Measurements from ENCODE around the gene NACC2.
"Not testable (repeated sequence)": the region's sequence is repeated elsewhere in the genome, so short reads cannot be mapped to it uniquely, and the experiment has no call there.

The NACC2 gene

GRCh38 chr9:135982499-135983207 lies 112.4 kb downstream of the NACC2 start:
- no peak for DNase-seq (ENCODE audit: low spot score)

DNA sequence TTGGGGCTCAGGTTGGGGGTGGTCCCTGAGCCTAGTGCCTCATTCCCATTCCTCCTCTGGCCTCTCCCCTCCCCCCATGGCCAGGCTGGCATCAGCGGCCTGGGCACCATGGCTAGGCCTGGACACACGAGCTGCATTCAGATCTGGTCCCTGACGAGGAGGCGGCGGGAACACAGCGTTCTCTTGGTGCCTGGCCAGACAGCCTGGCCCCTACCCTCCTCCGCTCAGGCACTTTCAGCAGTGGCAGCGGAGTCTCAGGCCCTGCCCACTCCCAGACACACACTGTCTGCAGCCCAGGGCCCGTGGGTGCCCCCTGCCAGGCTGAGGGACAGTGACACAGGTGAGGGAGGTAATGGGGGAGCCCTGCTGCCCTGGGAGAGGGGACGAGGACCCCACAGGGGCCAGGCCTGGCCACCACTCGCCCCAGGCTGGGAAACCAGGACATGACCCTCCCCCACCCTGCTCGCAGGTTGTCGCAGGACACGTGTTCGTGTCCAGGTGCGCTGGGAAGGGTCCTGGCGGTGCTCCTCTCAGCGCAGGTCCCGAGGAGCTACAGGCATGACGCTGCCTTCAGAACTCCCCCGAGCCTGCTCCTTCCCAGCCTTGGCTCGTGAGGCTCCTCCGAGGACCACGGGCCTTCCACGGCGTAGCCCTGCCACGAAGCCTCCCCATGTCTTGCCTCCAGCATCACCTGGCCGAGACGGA lies 114.0 kb downstream of the NACC2 start:
- DNase-seq (ENCODE audit: low spot score): no peak

- no peak for DNase-seq (ENCODE audit: low spot score)
These were observed 115.4 kb downstream of the NACC2 start for GRCh38 chr9:135979547-135980166.

GRCh38 chr9:135978642-135979546 lies 116.2 kb downstream of the NACC2 start:
- DNase-seq (ENCODE audit: low spot score): no peak

- DNase-seq (ENCODE audit: low spot score): no peak
These were observed 118.1 kb downstream of the NACC2 start for GRCh38 chr9:135976944-135977343.

- no peak for DNase-seq (ENCODE audit: low spot score)
These were observed 118.6 kb downstream of the NACC2 start for GRCh38 chr9:135976531-135976930.

DNA sequence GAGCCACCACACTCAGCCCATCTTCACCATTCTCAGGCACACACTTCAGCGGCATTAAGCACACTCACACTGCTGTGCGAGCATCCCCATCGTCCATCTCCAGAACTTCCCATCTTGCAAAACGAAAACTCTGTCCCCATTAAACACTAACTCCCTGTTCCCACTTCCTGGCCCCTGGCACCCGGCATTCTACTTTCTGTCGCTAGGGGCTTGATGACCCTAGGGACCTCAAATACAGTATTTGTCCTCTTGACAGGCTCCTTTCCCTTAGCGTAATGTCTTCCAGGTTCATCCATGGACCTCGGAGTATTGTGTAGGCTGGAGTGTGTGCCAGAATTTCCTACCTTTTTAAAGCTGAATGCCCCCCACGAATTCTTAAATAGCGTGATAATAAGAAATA lies 119.3 kb downstream of the NACC2 start:
- DNase-seq (ENCODE audit: low spot score): no peak

GRCh38 chr9:135974220-135974573 lies 120.9 kb downstream of the NACC2 start:
- DNase-seq (ENCODE audit: low spot score): no peak

DNA sequence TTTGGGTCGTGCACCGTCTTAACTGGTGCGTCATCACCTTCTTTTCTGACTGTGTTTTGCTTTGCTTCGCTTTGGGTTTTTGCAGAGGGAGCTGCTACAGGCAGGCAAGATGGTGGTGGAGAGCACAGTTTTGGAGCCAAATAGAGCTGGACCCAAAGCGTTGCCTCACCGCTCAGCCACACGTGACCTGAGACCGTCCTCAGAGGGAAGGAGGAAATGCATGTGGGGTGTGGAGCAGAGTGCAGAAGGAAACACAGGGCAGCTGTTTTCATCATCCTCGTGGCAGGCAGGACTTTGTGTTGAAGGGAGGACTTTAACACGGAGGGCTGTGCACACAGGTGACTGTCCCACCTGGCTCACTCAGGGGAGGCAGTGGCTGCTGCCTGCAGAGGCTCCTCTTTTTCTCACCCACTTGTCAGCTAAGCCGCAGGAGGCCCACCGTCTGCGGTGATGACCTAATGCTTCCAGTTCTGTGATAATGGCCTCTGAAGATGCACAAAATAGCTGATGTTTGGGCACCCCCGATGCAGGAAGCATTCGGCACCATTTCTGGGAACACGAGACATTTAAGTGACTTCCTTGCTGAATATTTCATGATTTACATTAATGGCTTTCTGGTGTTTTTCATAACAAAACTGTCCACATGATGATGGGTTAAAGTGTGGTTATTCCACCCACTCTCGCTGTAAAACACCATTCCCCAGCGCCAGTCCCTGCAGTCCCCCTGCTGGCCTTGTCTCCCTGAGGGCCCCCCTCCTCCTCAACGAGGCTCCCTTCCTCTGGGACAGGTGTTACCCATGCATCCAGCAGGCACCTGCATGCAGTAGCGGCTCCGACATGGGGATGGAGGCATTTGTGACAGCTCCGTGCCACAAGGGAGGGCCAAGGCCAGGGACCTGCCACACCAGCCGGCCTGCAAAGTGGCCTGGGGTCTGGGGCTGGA lies 121.5 kb downstream of the NACC2 start:
- no peak for DNase-seq (ENCODE audit: low spot score)

DNA sequence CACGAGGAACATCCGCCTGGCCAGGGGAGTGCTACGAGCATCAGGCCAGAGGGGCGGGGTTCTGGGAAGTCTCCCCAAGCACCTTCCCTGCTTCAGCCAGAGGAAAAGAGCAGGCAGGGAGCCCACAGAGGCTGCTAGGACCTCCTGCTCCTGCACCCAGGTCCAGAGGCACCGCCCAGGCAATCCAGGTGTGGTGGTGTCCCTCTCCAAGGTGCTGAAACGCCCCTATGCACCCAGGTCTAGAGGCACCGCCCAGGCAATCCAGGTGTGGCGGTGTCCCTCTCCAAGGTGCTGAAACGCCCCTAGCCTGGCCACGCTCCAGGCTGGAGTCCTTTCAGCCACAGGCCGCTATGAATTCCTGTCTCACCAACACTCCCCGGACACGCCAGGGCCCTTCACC lies 123.2 kb downstream of the NACC2 start:
- DNase-seq (ENCODE audit: low spot score): no peak

DNA sequence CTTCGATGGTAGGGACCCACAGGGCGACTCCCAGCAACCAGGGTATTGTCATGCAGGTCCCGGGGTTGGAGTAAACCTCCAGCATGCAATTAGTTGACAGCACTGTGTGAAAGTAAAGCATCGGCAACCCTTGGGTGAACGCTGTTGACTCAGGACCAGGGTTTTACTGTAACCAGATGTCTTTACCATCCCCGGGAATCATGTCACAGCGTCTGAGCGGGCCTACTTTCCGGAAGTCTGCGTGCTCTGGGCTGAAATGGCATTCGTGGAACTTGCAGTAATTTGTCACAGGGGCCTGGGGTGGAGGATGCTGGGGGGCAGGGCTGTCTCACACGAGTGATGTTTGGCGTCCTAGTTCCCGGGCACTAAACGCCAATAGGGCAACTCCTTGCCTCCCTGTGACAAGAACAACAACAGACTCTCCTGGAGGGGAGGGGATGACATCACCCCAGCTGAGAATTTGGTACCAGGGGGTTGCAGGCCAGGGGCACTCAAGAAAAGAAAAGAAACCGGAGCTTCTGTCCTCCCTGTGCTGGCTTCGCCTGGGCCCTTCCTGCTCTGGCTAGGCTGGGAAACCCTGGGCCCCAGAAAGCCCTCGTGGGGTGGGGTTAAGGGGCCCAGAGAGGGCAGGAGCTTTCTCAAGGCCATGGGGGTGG lies 123.8 kb downstream of the NACC2 start:
- no peak for DNase-seq (ENCODE audit: low spot score)

DNA sequence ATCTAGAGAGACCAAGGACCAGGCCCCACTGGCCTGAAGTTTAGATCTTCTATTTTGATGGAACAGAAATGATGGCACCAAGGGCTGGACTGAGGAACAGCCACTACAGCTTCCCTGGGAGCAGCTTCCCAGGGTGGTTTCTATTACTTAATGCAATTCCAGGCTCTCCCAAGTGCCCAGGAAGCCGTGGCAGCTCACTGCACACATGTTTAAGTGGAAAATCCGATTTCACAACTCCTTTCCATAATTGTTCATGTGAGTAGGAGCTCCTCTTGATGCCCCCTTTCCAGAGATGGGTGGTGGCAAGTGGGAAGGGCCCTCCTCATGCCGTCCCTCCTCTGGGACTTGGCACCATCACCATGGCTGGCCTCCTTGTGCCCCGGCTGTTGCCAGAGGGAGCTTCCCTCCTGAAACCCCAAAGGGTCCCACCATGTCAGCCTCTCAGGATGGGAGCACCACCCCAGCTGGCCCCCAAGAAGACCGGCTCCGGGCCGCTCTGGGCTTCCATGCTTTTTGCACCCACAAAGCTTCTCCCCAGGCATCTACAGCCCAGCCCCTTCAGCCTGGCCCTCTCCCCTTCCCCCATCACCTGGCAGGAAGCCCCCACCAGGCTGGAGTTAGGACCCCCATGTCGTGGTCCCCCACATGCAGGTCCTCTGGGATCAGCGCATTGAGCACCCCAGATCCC lies 124.8 kb downstream of the NACC2 start:
- no peak for DNase-seq (ENCODE audit: low spot score)

DNA sequence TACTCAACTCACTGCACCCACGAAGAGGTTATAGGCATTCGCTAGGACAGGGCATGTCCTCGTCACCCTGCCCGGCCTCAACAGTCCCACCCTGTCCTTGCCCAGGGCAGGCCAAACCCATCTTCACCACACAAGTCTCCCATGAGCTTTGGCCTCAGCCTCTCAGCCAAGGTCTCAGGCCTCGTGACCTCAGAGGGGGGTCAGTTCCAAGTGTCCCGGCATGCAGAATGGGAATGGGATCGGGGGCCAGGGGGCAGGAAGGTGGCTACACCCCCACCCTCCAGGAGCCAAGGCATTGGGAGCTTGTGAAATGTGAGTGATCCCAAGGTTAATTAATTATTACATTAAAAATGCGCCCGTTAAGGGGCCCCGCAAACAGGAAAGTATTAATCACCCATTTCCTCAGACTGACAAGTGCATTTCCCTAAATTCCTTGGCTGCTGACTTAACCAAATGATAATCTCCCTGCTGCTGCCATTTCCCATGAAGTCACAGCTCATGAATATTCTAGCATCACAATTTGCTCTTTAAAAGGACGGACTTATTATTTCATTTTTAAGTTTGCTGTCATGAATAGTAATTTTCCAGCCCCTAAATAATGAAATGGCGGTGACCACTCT lies 125.9 kb downstream of the NACC2 start:
- no peak for DNase-seq (ENCODE audit: low spot score)

DNA sequence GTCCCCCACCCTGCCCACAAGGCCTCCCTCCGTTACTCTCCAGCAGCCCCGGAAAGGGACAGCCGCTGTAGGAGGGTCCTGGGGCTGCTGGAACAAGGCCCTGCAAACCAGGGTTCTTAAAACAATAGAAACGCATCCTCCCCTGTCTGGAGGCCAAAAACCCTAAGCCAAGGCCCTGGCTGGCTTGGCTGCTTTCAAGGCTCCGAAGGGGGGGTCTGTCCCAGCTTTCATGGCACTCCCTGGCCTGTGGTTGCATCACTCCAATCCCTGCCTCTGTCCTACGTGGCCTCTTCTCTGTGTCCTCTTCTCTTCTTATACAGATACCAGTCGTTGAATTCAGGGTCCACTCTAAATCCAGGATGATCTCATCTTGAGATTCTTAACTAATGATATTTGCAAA lies 126.5 kb downstream of the NACC2 start:
- DNase-seq (ENCODE audit: low spot score): no peak

- no peak for DNase-seq (ENCODE audit: low spot score)
These were observed 127.0 kb downstream of the NACC2 start for GRCh38 chr9:135968083-135968476.

DNA sequence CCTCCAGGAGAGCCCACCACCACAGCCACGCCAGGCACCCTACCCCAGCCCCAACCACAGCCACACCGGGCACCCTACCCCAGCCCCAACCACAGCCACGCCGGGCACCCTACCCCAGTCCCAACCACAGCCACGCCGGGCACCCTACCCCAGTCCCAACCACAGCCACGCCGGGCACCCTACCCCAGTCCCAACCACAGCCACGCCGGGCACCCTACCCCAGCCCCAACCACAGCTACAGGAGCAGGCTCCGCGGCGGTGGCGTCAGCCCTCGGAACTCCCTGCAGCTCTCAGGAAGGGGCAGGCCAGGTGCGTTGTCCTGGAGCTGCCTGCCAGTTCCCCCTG lies 128.2 kb downstream of the NACC2 start:
- not testable (repeated sequence) for DNase-seq (ENCODE audit: low spot score)

DNA sequence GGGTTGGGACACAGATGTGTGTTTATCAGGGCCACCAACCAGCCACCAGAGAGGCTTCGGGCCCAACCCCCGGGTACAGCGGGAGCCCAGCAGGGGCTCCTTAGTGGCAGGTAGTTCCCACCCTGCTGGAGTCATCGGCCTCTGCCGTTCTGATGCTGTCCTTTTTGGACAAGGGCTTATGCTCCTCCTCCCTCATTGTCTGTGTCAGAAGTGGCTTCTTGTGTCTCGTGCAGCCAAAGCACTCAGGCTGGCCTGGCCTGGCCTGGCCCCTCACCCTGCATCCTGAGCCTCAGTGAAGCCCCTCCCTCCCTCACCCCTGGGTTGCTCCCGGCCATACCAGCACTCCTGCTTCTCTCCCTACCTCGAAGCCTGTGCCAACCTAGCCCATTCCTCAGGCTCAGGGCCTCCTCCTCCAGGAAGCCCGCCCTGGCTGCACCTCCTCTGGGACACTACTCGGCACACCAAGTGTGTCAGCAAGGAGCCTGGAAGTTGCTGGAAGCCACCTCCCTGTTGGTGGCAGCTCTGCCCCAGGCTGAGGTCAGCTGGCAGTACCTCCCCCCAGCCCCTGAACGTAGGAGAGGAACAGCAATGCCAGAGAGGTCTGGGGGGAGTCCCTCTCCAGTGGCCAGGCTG lies 129.8 kb downstream of the NACC2 start:
- DNase-seq (ENCODE audit: low spot score): no peak

GRCh38 chr9:135963938-135964337 lies 131.2 kb downstream of the NACC2 start:
- no peak for DNase-seq (ENCODE audit: low spot score)

DNA sequence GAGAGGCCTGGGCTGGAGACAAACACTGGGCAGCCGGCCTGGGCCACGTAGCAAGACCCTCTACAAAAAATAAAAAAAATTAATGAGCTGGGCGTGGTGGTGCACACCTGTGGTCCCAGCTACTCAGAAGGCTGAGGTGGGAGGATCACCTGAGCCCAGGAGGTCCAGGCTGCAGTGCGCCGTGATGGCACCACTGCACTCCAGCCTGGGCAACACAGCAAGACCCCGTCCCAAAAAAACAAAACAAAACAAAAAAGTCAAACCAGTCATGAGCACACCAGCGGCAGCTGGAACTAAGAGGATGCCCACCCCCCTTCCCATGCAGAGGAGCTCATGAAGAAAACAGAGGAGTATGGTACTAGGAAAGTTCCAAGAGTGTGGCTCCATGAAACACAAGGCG lies 131.8 kb downstream of the NACC2 start:
- DNase-seq (ENCODE audit: low spot score): no peak
